K562 (cell line): Measurements from ENCODE around the gene TOM1. TPM values are rescaled to one million over a fixed set of nuclear protein-coding genes. Genes with fewer than 3 reads are reported as not detected.

Experiments used
- ATAC-seq: fragments of 200-7000 bp; cut with Tn5 transposase; 3 replicates; pipeline ENCODE4 v1.9.1; 2020; ENCODE audit warnings: moderate library complexity
- BruUV-seq: library from RNA; stranded (reverse); fragments of 400-500 nt; replicated peaks from 2 replicates; lab custom pipeline; 2021; lab: Mats Ljungman, UMichigan
- CTCF ChIA-PET: fragments of 300-600 bp; formaldehyde crosslinking; extraction: SDS; loops from one replicate; lab custom pipeline; 2021; ENCODE audit warnings: low intra/inter-chr PET ratio; lab: Yijun Ruan, JAX
- POLR2A ChIA-PET: fragments of 300-600, 350-650 bp; sonication (Branson Sonifier 250); formaldehyde crosslinking; extraction: SDS; loops from one replicate; lab custom pipeline; 2021; ENCODE audit warnings: antibody characterized with exemption, inconsistent platforms; lab: Yijun Ruan, JAX
- DNase-seq, 4 experiments: peaks; one replicate each; pipeline versions ENCODE4 v3.0.0 to v3.0.0-alpha.2; 2011 to 2018; ENCODE audit warnings: low spot score in 3 of 4, mixed read lengths in 3 of 4; ENCODE audit errors: extremely low read depth in 1 of 4
- FAIRE-seq: peaks from 2 replicates; lab custom pipeline; 2011; peaks lifted over from hg19 to GRCh38; lab: Jason Lieb, UNC
- H2AFZ ChIP-seq: 2 replicates; pipeline ENCODE4 v1.6.0; 2011; ENCODE audit warnings: low read depth, low read length, control low read depth, inconsistent platforms
- H3K27ac ChIP-seq: fragments of 200-600 bp; 3 replicates; pipeline ENCODE4 v1.8.0; 2011; ENCODE audit warnings: low read depth, mild to moderate bottlenecking, control low read depth, inconsistent platforms, low read length, moderate library complexity, mixed read lengths; ENCODE audit errors: extremely low read depth
- H3K27me3 ChIP-seq, 2 experiments: fragments of 300-600 bp in 1 of 2; 2 replicates in 1 of 2; 3 replicates in 1 of 2; pipeline versions ENCODE4 v1.6.0 to v1.8.0; 2011; ENCODE audit warnings: inconsistent platforms in 2 of 2, low read length in 2 of 2, mild to moderate bottlenecking in 1 of 2, mixed read lengths in 1 of 2, moderate library complexity in 1 of 2; ENCODE audit not compliant: control insufficient read depth in 2 of 2, insufficient read depth in 2 of 2
- H3K36me3 ChIP-seq: fragments of 300-600 bp; 3 replicates; pipeline ENCODE4 v1.8.0; 2011; ENCODE audit warnings: mild to moderate bottlenecking, low read length, inconsistent platforms; ENCODE audit not compliant: control insufficient read depth, insufficient read depth
- H3K4me1 ChIP-seq, 2 experiments: fragments of 200-600 bp in 1 of 2; replicated peaks in 1 of 2; 2 replicates in 1 of 2; 3 replicates in 1 of 2; pipeline versions ENCODE4 v1.5.1 to v1.8.0; 2011; ENCODE audit warnings: inconsistent platforms in 2 of 2, low read length in 2 of 2, mild to moderate bottlenecking in 1 of 2, mixed read lengths in 1 of 2, moderate library complexity in 1 of 2; ENCODE audit not compliant: control insufficient read depth in 2 of 2, insufficient read depth in 2 of 2
- H3K4me2 ChIP-seq: 2 replicates; pipeline ENCODE4 v1.6.1; 2011; ENCODE audit warnings: low read length, control low read depth, inconsistent platforms, mixed read lengths; ENCODE audit not compliant: insufficient read depth
- H3K4me3 ChIP-seq: fragments of 200-600 bp; sonication (generic), shearing (Covaris generic); 2 replicates; pipeline ENCODE4 v1.5.1; 2016; ENCODE audit warnings: control low read depth, inconsistent platforms
- H3K79me2 ChIP-seq: fragments of 200-600 bp; 3 replicates; pipeline ENCODE4 v1.8.0; 2011; ENCODE audit warnings: low read length, inconsistent platforms; ENCODE audit not compliant: control insufficient read depth, insufficient read depth
- H3K9ac ChIP-seq, 2 experiments: 2 replicates each; pipeline versions ENCODE4 v1.6.0 to v1.6.1; 2011; ENCODE audit warnings: low read depth in 2 of 2, low read length in 2 of 2, control low read depth in 1 of 2, inconsistent platforms in 1 of 2, mild to moderate bottlenecking in 1 of 2, mixed read lengths in 1 of 2; ENCODE audit not compliant: insufficient read depth in 1 of 2
- H3K9me1 ChIP-seq: one replicate; pipeline ENCODE4 v1.6.0; 2011; ENCODE audit warnings: inconsistent platforms, mild to moderate bottlenecking, low read length, moderate library complexity; ENCODE audit not compliant: control insufficient read depth, insufficient read depth
- H3K9me3 ChIP-seq: replicated peaks from 2 replicates; pipeline ENCODE4 v1.5.1; 2011; ENCODE audit warnings: low read depth, low read length, inconsistent platforms; ENCODE audit not compliant: control insufficient read depth, insufficient read depth
- H4K20me1 ChIP-seq: replicated peaks from 2 replicates; pipeline ENCODE4 v1.6.1; 2011; ENCODE audit warnings: low read length, inconsistent platforms, mixed read lengths; ENCODE audit not compliant: control insufficient read depth, insufficient read depth
- BHLHE40 ChIP-seq: IDR thresholded peaks from 2 replicates; pipeline ENCODE4 v1.6.1; 2011; ENCODE audit warnings: low read length, improper control_type of control experiment
- CBX5 ChIP-seq: IDR thresholded peaks from 2 replicates; pipeline ENCODE4 v1.6.1; 2014; ENCODE audit warnings: low read depth, borderline replicate concordance
- CBX8 ChIP-seq: fragments of 200-600 bp; sonication (generic); IDR thresholded peaks from 2 replicates; pipeline ENCODE4 v1.6.1; 2012; ENCODE audit warnings: borderline replicate concordance, mixed run types, low read depth, mild to moderate bottlenecking, moderate library complexity, mixed read lengths, low read length, control low read depth, inconsistent platforms; ENCODE audit not compliant: poor library complexity, severe bottlenecking; ENCODE audit errors: extremely low read depth
- EZH2 ChIP-seq: IDR thresholded peaks from 2 replicates; pipeline ENCODE4 v1.6.1; 2012; ENCODE audit warnings: low read depth, mild to moderate bottlenecking, inconsistent platforms, low read length, borderline replicate concordance
- FOS ChIP-seq: IDR thresholded peaks from 3 replicates; pipeline ENCODE4 v1.6.1; 2011; ENCODE audit not compliant: insufficient read length; ENCODE audit errors: extremely low read depth
- GTF2E2 ChIP-seq: fragments of 200-800 bp; sonication (Bioruptor generic); IDR thresholded peaks from 2 replicates; pipeline ENCODE4 v1.6.1; 2016; ENCODE audit warnings: missing genetic modification characterization, missing compliant biosample characterization
- GTF2F1 ChIP-seq: IDR thresholded peaks from 2 replicates; pipeline ENCODE4 v1.6.1; 2011; ENCODE audit warnings: low read depth, low read length, improper control_type of control experiment
- ID3 ChIP-seq, 2 experiments: fragments of 250-450 bp in 1 of 2; fragments of 450-650 bp in 1 of 2; sonication (Bioruptor Pico) in 1 of 2; IDR thresholded peaks; 2 replicates each; pipeline versions ENCODE4 v1.6.1 to v1.8.0; 2016 to 2021; ENCODE audit warnings: mild to moderate bottlenecking in 2 of 2, moderate library complexity in 2 of 2, missing compliant biosample characterization in 1 of 2, missing genetic modification characterization in 1 of 2
- KHSRP ChIP-seq: fragments of 450-650 bp; IDR thresholded peaks from 2 replicates; pipeline ENCODE4 v1.6.1; 2017
- RUNX1 ChIP-seq: sonication (generic); IDR thresholded peaks from 2 replicates; pipeline ENCODE4 v1.6.1; 2016; ENCODE audit warnings: antibody characterized with exemption, low read depth
- SFPQ ChIP-seq: fragments of 200-400 bp; formaldehyde crosslinking; IDR thresholded peaks from 2 replicates; pipeline ENCODE4 v1.6.1; 2017; ENCODE audit warnings: mild to moderate bottlenecking, low read depth, low read length, moderate library complexity
- SMARCA5 ChIP-seq: fragments of 450-650 bp; IDR thresholded peaks from 2 replicates; pipeline ENCODE4 v1.6.1; 2016
- SMC3 ChIP-seq: conservative IDR thresholded peaks from 2 replicates; pipeline ENCODE4 v1.6.1; 2011; ENCODE audit warnings: low read depth, low read length, improper control_type of control experiment; ENCODE audit not compliant: insufficient read depth
- ZNF121 ChIP-seq: sonication (generic); formaldehyde crosslinking; conservative IDR thresholded peaks from 2 replicates; pipeline ENCODE4 v1.8.0; 2022; ENCODE audit warnings: missing genetic modification reagents
- ZNF592 ChIP-seq: fragments of 450-650 bp; IDR thresholded peaks from 2 replicates; pipeline ENCODE4 v1.6.1; 2017; ENCODE audit warnings: antibody characterized with exemption, mild to moderate bottlenecking
- WGBS: fragments of 100-300 bp; shearing (Covaris generic); methylation state at CpG from one replicate; pipeline ENCODE4 v1.1.6; 2016; ENCODE audit warnings: low coverage, mixed read lengths; ENCODE audit not compliant: insufficient coverage; ENCODE audit errors: missing lambda C conversion rate; 5-methylcytosine and 5-hydroxymethylcytosine counted together
- in situ Hi-C: fragments of 300-500 bp; cut with MboI; formaldehyde crosslinking; loops from 4 replicates; pipeline ENCODE4 v1.15.0; 2018; ENCODE audit warnings: inconsistent platforms, mixed read lengths
- intact Hi-C: fragments of 100-400 bp; cut with micrococcal nuclease; formaldehyde crosslinking; loops from 2 replicates; pipeline ENCODE4 v1.14.2; 2022
- polyA plus RNA-seq, 8 experiments: library from polyadenylated mRNA; depleted of rRNA in 4 of 8; stranded (reverse) in 5 of 8; unstranded in 3 of 8; fragments of >200 nt; fragmentation: Nextera tagmentation in 2 of 8; fragmentation: Illumina TruSeq in 1 of 8; extraction: Ambion mirVana in 2 of 8; extraction: Trizol in 1 of 8; gene quantifications; 2 replicates each; pipeline versions ENCODE4 v1.2.1 to v1.2.3, GENCODE V29; 2011 to 2014; ENCODE audit warnings: inconsistent platforms in 1 of 8, missing spikeins in 1 of 8
- total RNA-seq, 7 experiments: library from RNA; depleted of rRNA in 6 of 7; stranded (reverse); fragments of >200 nt in 6 of 7; fragmentation: Illumina TruSeq in 2 of 7; extraction: Trizol in 2 of 7; gene quantifications; 2 replicates each; pipeline versions ENCODE4 v1.2.1 to v1.2.3, GENCODE V29; 2011 to 2021; ENCODE audit warnings: low replicate concordance in 1 of 7

The TOM1 gene
- total and polyA plus RNA-seq, 9 of the 15 experiments (the other 6 are each of a cell fraction or from before 2014, with no cell fraction given): 0.64 to 20.6 (median 12.0) TPM

- Histone ChIP-seq H3K79me2 (no peaks in the 10 kb centered on the region), H3K9ac (no peak overlapping the region; a peak in 1 of 4 replicates), H3K4me3 (no peak overlapping the region), H2AFZ (no peak overlapping the region), H3K9me3 (no peaks in the 10 kb centered on the region), H3K27me3 (no peaks in the 10 kb centered on the region), H4K20me1 (no peaks in the 10 kb centered on the region), H3K27ac (no peak overlapping the region), H3K4me2 (no peak overlapping the region), H3K9me1 (no peaks in the 10 kb centered on the region), H3K36me3 (peaks cover 11% of the 10 kb centered on the region; the same call in 1 of the 3 replicates), H3K4me1 (peaks cover 0 to 3% of the 10 kb centered on the region in 2 experiments; a peak in 2 of 5 replicates)
- ChIA-PET CTCF (no interaction called here), POLR2A (interaction anchor here (0.7 kb wide), 1 partner anchor 9 kb away, joined by 3 read pairs; no protein-coding TSS in a partner anchor)
- in situ Hi-C loops: no loop called here
- ATAC-seq (no peak), FAIRE-seq (no peak), DNase-seq (no peak)
- no TSS peak for BruUV-seq
- intact Hi-C loops: no loop called here
- 79% methylated on average over 14 of the region's 24 CpGs for WGBS
- TF ChIP-seq CBX8 (no peak), KHSRP (no peak), EZH2 (no peak), CBX5 (no peak), GTF2E2 (no peak), SMARCA5 (no peak), SMC3 (no peak), ZNF121 (CRISPR knock-in tag) (no peak), SFPQ (no peak), ID3 (CRISPR knock-in tag; IDR thresholded peaks at IDR 0.05) (no peak), ID3 (tag; IDR thresholded peaks at IDR 0.05) (no peak), ZNF592 (no peak), FOS (no peak), RUNX1 (no peak), GTF2F1 (no peak), BHLHE40 (no peak)
These were observed 18.9 kb downstream of the TOM1 start for GRCh38 chr22:35318346-35319215.
